ENCODE data around the gene ELF4.

ELF4 gene

GRCh38 chrX:130018143-130018542, 92.2 kb downstream of the ELF4 start:
- Histone ChIP-seq H3K4me3 (ENCODE audit: control insufficient read depth in 1 of 7, extremely low read depth in 1 of 7, insufficient read depth in 4 of 7, low read depth in 2 of 7, low read length in 6 of 7) (no peak overlapping the region), H3K27ac (ENCODE audit: insufficient read depth in 1 of 2, low read depth in 1 of 2, low read length in 2 of 2, poor library complexity in 1 of 2, severe bottlenecking in 2 of 2) (no peak overlapping the region), H3K9me3 (ENCODE audit: control extremely low read depth in 1 of 5, control insufficient read depth in 4 of 5, insufficient read depth in 2 of 5, low read depth in 1 of 5, low read length in 4 of 5) (no peaks in the 10 kb centered on the region), H3K27me3 (replicated peaks in 2 of 5; ENCODE audit: control insufficient read depth in 4 of 5, insufficient read depth in 5 of 5, low read length in 4 of 5) (peaks cover 0 to 6% (median 0%) of the 10 kb centered on the region in 5 experiments), H3K4me1 (ENCODE audit: control extremely low read depth in 1 of 4, control insufficient read depth in 4 of 4, insufficient read depth in 4 of 4, low read length in 3 of 4) (no peaks in the 10 kb centered on the region), H3K36me3 (ENCODE audit: control insufficient read depth in 4 of 4, insufficient read depth in 4 of 4, low read length in 3 of 4) (peaks cover 3 to 65% (median 36%) of the 10 kb centered on the region in 4 experiments)
- ChIA-PET CTCF (interaction anchor here (1.8 kb wide), 1 partner anchor 9 kb away, joined by 8 read pairs; no protein-coding TSS in a partner anchor), POLR2A (no interaction called here)
- no peak for DNase-seq
- 100% methylated on average over 1 of the region's 1 CpG for WGBS (ENCODE audit: insufficient coverage)

- DNase-seq = no peak
- Histone ChIP-seq H3K27me3 (replicated peaks in 2 of 5; ENCODE audit: control insufficient read depth in 4 of 5, insufficient read depth in 5 of 5, low read length in 4 of 5) (peaks cover 0 to 9% (median 0%) of the 10 kb centered on the region in 5 experiments), H3K9me3 (ENCODE audit: control extremely low read depth in 1 of 5, control insufficient read depth in 4 of 5, insufficient read depth in 2 of 5, low read depth in 1 of 5, low read length in 4 of 5) (no peaks in the 10 kb centered on the region), H3K4me1 (ENCODE audit: control extremely low read depth in 1 of 4, control insufficient read depth in 4 of 4, insufficient read depth in 4 of 4, low read length in 3 of 4) (no peaks in the 10 kb centered on the region), H3K36me3 (ENCODE audit: control insufficient read depth in 4 of 4, insufficient read depth in 4 of 4, low read length in 3 of 4) (peaks cover 3 to 56% (median 32%) of the 10 kb centered on the region in 4 experiments), H3K4me3 (ENCODE audit: control insufficient read depth in 1 of 7, extremely low read depth in 1 of 7, insufficient read depth in 4 of 7, low read depth in 2 of 7, low read length in 6 of 7) (no peak overlapping the region), H3K27ac (ENCODE audit: insufficient read depth in 1 of 2, low read depth in 1 of 2, low read length in 2 of 2, poor library complexity in 1 of 2, severe bottlenecking in 2 of 2) (no peak overlapping the region)
- ChIA-PET POLR2A (no interaction called here), CTCF (interaction anchor here (1.6 kb wide), 1 partner anchor 56 kb away, joined by 3 read pairs; no protein-coding TSS in a partner anchor)
- 90% methylated on average over 14 of the region's 15 CpGs for WGBS (ENCODE audit: insufficient coverage)
Observed at GRCh38 chrX:130015181-130015580, 95.1 kb downstream of the ELF4 start.
